Muscle of back (tissue), 11 donors: Measurements from ENCODE around the gene BMAL1. TPM values are rescaled to one million over a fixed set of nuclear protein-coding genes. Genes with fewer than 3 reads are reported as not detected.
"Not testable (repeated sequence)": the region's sequence is repeated elsewhere in the genome, so short reads cannot be mapped to it uniquely, and the experiment has no call there.

ENCODE experiments used
- DNase-seq, 3 donors: peaks; one replicate each; pipeline versions ENCODE4 v3.0.0 to v3.0.0-alpha.2; 2013
- polyA plus RNA-seq, 10 donors: library from polyadenylated mRNA; unstranded; fragments of 120-200 nt; gene quantifications; one replicate each; pipeline ENCODE4 v1.2.1, GENCODE V29; 2013; ENCODE audit not compliant: insufficient read length in 10 of 10

BMAL1 gene
- polyA plus RNA-seq, 10 donors: 5.2 to 13.4 (median 8.7) TPM

DNA sequence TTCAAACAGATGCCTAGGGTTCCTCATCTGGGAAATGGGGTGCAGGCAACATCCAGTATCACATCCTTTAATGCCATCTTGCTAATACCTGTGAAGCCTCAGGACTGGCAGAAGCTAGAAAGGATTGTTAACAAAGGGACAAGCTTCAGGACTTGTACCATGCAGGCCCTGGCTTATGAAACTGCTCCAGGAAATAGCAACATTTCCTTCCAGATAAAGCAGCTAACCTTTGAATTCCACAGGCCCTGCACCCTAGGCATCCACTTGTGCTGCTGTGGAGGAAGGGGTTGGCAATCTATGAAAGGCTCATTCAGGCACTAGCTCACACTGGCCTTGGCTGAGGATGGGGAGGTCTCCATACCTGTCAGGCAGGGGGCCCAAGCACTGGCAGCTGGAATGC is 98.2 kb downstream of the BMAL1 start:
- DNase-seq: no peak

DNA sequence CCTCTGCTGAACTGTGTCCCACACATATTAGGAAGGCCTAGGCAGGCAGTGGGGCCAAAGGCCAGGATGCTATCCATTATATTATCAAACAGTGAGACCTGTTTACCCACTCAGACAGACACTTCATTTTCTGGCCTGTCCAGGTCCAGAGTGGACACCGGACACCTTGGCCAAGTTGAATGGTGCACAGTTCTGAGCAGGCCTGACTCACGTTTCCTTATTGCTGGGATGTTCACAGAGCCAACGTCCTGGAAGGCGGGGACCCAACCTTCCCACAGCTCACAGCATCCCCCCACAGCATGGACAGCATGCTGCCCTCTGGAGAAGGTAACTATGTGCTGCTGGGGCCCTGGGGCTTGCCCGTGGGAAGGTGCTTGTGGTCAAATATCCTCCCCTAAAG is 98.8 kb downstream of the BMAL1 start:
- DNase-seq: no peak

DNA sequence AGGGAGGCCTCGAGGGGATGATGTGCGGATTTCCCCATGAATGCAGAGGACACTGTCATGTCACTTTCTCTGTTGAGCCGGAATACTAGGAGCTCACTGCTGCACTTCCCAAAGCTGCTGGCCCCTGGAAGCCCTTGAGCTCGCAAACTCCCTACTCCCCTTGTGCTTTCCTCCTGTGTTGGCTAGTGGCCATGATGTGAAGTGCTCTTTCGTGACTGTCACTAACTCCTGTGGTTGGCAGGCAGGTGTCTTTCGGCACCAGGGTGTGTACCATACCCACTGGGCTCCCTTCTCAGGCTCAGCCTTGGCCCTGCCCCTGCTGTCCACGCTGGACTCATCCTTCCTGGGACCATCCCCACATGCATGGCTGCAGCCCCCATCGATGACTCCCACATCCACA is 99.2 kb downstream of the BMAL1 start:
- no peak for DNase-seq

DNA sequence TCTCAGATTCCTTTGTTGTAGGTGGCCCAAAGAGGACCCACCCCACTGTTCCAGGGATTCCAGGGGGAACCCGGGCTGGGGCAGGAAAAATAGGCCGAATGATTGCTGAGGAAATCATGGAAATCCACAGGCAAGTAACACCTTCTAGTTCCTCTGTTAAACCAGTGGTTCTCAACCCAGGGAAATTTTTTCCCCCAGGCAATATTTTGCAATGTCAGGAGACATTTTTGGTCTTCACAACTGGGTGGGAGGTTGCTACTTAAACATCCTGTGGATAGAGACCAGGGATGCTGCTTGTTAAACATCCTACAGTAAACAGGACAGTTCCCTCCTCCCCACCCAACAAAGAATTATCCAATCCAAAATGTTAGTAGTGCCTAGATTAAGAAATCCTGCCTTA is 100.7 kb downstream of the BMAL1 start:
- no peak for DNase-seq

DNA sequence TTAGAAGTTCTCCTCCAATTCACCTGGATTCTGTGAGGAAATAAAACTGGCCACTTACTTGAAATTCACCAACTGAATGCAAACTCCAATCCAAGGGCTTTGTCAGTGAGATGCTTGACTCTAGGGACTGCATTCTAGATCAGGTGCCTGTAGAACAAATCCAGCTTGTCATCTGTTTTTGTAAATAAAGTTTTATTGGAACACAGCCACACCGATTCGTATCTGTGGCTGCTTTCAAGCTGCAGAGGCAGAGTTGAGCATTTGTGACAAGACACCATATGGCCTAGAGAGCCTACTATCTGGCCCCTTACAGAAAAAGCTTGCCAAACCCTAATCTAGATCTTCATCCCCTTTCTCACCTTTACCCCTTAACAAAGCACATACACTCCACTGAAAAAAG is 103.1 kb downstream of the BMAL1 start:
- no peak for DNase-seq

DNA sequence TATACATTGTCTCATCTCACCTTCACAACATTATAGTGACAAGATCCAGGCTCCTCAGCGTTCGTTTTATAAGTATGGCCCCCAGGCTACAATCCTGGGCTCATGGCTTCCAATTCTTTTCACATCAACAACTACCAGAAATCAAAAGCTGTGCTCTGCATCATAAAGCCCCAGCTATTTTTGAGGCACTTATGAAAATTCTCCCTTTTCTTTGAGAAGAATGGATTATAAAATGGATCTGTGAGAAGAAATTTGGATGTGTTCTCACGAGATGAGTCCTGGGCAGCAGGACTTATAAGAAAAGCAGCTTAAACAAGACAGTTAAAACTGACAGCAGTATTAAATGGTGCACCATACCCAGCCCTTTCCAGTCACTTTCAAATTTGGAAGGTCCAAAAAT is 105.2 kb downstream of the BMAL1 start:
- DNase-seq: no peak

DNA sequence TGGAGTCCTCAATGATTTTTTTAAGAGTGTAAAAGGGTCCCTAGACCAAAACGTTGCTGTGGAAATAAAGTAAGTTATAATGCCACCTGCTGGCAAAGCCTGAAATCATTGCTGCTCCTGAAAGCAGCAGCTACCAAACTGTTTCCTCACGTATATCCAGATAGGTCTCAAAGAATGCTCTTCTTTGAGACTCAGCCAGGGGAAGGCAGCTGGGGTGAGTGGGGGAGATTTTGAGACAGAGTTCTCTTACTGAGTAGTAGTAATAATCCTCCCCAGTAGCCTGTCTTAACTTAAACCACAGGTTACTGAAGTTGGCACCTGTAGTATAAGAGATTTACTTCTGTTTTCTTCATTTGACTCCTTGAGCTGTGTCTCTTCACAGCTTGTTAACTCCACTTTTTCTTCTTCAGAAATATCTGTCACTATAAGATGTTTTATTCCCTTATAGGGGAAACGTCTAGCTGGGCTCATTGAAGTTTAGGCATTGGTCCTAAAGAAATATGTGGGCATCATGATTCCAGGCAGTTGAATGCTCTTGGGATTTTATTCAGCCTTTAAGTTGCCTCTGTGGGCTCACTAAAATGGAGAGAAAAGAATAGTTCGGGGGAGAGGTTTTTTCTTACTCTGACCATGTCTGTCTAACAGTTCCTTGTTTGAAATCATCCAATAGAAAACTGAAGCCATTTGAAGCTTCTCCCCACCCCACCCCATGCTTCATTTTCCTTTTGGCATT is 107.5 kb downstream of the BMAL1 start:
- DNase-seq: peak; percentile 20 to 64 (median 34)

DNA sequence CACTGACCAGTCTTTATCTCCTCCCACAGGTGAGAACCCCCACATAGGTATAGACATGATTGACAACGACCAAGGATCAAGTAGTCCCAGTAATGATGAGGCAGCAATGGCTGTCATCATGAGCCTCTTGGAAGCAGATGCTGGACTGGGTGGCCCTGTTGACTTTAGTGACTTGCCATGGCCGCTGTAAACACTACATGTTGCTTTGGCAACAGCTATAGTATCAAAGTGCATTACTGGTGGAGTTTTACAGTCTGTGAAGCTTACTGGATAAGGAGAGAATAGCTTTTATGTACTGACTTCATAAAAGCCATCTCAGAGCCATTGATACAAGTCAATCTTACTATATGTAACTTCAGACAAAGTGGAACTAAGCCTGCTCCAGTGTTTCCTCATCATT is 109.0 kb downstream of the BMAL1 start:
- no peak for DNase-seq

DNA sequence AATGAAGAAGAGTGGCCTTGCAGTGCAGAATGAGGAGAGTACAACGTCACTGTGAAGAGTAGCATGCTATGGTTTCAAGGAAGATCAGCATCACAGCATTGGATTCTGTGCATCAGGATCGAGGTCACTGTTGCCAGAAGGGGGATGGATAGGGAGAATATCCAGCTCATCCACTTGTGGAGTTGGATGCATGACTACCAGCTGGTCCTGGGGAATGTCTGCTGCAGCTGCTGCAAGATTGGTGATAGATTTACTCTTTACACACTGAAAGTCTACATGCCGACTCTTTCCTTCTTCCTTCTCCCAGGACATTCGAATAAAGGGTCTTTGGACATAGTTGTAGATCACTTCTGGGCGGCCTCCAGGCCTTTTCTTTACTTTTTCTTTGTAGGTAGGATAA is 111.2 kb downstream of the BMAL1 start:
- peak in 1 of 3 donors; percentile 30 for DNase-seq

DNA sequence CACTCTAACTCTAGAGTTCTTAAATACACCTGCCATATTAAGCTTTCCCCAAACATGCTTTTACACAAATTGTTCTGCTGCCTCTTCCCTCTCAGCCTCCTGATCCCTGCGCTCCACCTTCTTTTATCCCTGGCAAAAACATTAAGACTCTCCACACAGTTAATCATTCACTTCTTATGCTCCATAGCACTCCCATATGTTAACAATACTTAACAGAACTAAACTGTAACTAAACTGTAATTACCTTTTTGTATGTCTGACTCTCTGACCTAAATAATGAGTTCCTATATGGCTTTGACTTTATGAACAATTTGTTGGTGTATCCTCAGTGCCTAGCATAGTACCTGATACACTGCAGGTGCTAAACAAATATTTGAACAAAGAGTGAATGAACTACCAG is 113.6 kb downstream of the BMAL1 start:
- no peak for DNase-seq

DNA sequence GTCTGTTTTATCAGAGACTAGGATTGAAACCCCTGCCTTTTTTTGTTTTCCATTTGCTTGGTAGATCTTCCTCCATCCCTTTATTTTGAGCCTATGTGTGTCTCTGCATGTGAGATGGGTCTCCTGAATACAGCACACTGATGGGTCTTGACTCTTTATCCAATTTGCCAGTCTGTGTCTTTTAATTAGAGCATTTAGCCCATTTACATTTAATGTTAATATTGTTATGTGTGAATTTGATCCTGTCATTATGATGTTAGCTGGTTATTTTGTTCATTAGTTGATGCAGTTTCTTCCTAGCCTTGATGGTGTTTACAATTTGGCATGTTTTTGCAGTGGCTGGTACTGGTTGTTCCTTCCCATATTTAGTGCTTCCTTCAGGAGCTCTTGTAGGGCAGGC is 120.7 kb downstream of the BMAL1 start:
- DNase-seq: not testable (repeated sequence)

DNA sequence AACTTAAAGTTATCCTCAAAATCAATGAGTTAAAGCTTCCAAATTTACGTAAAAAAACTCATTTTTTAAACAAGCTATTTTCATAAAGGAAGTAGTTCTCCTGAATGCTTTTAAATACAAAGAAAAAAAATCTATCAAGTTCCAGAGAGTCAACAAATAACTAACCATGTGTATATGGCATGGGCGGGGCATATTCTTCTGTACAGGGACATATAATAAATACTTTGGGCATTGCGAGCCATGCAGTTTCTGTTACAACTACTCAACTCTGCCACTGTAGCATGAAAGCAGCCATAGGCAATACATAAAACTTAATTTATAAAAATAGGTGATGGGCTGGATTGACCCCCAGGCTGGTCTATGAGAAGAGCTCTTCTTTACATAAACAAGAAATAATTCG is 127.6 kb downstream of the BMAL1 start:
- DNase-seq: no peak

DNA sequence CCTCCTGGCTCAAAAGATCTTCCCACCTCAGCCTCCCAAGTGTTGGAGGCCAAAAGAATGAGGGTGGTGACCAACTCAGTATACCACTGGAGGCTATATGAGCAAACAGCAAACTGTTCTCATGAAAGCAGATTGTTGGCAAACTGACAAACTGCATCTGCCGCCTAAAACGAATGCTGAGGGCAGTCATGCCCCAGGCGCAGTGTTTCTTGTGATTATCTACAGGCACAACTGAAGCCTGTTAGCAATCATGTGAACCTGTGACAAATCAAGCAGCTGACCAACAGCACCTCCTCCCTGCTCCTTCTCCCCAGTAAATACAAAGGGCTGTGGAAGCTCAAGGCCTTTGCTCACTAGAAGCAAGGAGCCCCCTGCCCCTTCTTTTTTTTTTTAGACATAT is 137.6 kb downstream of the BMAL1 start:
- no peak for DNase-seq

DNA sequence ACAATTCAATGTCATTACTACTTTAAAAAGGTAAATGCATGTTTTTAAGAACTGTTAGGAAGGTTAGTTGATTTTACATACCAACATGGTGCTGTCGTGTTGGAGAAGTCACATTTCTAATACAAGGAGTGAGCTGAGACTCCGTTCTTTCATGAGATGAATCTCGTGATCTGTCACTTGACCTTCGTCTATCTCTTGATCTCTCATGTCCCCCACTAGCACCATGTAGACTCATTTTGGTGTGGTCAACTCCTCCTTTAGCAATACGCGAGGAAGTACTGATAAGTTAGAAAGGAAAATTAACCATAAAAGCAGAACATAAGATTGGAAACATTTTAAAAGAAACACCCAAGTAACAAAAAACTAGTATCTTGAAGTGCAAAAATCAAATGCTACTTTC is 144.0 kb downstream of the BMAL1 start:
- DNase-seq: no peak

DNA sequence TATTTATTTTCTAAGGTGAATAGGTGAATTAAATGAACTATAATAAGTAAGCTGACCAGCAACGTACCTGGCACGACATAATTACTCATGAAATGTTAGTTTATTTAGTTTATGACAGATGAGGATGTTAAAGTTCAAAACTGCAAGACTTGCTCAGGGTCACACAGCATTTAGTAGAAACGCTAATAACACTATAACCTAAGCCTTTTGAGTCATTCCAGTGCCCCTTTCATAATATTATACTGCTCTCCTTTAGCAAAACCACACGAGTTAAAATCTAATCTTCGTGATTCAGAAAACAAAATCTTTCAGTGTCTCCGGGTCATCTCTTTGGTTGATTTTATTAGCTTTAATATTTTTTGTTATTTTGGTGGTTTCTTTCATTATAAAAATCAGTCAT is 145.8 kb downstream of the BMAL1 start:
- no peak for DNase-seq

DNA sequence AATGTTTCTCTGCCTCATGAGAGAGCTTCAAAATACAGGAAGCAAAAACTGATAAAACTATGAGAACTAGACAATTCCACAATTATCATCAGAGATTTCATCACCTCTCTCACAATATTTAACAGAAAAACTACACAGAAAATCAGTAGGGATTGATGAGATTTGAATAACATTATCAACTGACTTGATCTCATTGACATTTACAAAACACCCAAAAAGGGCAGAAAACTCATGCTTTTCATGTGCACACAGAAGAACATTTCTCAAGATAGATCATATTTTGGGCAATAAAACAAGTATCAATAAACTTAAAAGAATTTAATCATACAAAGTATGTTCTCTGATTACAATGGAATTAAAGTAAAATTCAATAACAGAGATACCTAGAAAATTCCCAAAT is 149.8 kb downstream of the BMAL1 start:
- no peak for DNase-seq

DNA sequence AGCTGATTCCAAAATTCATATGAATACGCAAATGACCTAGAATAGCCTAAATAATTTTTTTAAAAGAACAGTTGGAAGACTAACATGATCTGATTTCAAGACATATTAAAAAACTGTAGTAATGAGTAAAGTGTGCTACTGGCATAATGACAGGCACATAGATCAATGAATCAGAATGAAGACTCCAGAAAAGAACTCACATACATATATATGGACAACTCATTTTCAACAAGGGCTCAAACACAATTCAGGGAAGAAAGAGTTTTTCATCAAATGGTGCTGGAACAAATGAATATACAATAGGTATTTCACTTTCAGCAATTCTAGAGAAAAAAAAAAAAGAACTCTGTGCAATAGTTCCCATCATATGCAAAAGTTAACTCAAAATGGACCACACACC is 151.7 kb downstream of the BMAL1 start:
- no peak for DNase-seq

DNA sequence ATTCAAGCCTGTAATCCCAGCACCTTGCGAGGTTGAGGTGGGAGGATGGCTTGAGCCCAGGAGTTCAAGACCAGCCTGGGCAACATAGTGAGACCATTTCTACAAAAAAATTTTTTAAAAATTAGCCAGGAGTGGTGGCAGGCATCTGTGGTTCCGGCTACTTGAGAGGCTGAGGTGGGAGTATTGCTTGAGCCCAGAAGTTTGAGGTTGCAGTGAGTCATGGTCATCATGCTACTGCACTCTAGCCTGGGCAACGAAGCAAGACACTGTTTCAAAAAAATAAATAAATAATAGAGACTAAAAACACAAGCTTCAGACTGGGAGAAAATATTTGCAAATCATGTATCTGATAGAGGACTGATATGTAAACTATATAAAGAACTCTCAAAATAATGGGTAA is 152.2 kb downstream of the BMAL1 start:
- no peak for DNase-seq

DNA sequence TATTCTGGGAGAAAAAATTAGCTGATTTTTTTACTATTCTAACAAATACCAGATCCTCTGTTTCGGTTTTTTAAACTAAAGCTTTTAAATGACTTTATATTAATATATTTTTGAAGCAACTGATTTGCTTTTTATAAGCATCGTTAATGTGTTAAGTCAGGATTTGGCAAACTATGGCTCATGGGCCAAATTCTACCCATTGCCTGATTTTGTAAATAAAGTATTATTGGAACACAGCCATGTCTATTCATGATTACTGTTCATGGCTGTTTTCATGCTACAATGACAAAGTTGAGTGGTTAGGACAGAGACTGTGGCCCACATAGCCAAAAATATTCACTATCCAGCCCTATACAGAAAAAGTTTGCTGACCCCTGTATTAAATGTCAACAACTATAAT is 155.8 kb downstream of the BMAL1 start:
- DNase-seq: no peak

DNA sequence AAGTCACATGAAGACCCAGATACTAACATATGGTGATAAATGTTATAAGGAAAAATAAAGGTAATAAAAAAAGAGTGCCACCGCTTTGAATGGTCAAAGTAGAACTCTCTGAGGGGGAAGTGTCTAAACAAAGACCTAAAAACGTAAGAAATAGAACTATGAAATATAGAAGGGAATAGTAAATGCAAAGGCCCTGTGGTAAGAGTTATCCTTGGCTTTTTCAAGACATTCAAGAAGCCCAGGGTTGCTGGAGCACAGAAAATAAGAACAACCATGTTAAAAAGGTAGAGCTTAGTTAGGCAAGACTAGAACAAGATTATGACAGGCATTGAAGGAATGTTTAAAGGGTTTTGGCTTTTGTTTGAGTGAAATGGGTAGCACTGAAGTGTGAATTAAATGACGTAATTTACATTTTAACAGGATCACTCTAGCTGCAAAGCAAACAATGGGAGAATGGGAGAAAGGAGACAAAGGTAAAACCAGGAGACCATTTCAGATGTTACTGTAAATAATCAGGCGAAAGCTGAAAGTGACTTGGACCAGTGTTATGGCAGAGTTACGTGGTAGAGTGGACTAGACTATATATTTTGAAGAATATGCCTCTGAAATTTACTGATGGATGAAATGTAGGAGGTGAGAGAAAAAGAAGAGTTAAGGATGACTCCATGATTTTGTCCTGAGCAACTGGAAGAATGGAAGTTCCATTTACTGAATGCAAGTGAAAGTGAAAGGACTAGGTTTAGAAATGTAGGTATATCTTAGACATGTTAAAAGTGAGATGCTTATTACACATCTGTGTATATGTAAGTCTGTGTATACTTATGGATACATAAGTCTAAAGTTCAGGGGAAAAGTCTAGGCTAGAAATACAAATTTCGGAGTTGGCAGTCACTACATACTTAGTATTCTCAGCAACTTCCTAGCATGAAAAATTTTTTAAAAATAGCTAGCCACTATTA is 156.9 kb downstream of the BMAL1 start:
- no peak for DNase-seq

DNA sequence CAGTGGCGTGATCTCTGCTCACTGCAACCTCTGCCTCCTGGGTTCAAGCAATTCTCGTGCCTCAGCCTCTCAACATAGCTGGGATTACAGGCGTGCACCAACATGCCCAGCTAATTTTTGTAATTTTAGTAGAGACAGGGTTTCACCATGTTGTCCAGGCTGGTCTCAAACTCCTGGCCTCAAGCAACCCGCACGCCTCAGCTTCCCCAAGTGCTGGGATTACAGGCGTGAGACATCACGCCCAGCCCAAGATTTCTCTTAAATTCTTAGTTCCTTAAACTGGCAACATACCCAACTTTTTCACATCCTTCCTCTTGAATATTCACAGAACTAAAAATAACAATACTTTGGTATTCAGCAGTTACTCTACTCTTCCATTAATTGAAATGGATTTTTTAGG is 159.2 kb downstream of the BMAL1 start:
- DNase-seq: not testable (repeated sequence)
